Activated naive CD4-positive, alpha-beta T cell treated with anti-CD3 and anti-CD28 coated beads for 36 hours (primary cell): Measurements from ENCODE around the gene ALPL. TPM values are rescaled to one million over a fixed set of nuclear protein-coding genes. Genes with fewer than 3 reads are reported as not detected.

Experiments used
- CTCF ChIA-PET: fragments of 350-600 bp; sonication (Branson Sonifier 250); formaldehyde crosslinking; loops from one replicate; lab custom pipeline; 2021; ENCODE audit warnings: antibody characterized with exemption; lab: Charles Lee
- DNase-seq: peaks from one replicate; pipeline ENCODE4 v3.0.0-alpha.2; 2020
- H3K27ac Mint-ChIP-seq: one replicate; pipeline ENCODE4 v1.8.0; 2021; ENCODE audit warnings: mild to moderate bottlenecking, mixed read lengths
- H3K27me3 Mint-ChIP-seq: one replicate; pipeline ENCODE4 v1.8.0; 2021; ENCODE audit warnings: low read depth, mixed read lengths
- H3K36me3 Mint-ChIP-seq: one replicate; pipeline ENCODE4 v1.8.0; 2021; ENCODE audit warnings: low read depth, mixed read lengths
- H3K4me1 Mint-ChIP-seq: one replicate; pipeline ENCODE4 v1.8.0; 2021; ENCODE audit warnings: low read depth, mixed read lengths
- H3K4me3 Mint-ChIP-seq: one replicate; pipeline ENCODE4 v1.8.0; 2021; ENCODE audit warnings: mild to moderate bottlenecking, moderate library complexity, mixed read lengths
- H3K9me3 Mint-ChIP-seq: one replicate; pipeline ENCODE4 v1.8.0; 2021; ENCODE audit warnings: mixed read lengths
- intact Hi-C: fragments of 100-400 bp; cut with micrococcal nuclease; formaldehyde crosslinking; loops from one replicate; pipeline ENCODE4 v1.15.1; 2023
- total RNA-seq, 2 experiments: library from RNA; stranded (reverse); gene quantifications; one replicate each; pipeline ENCODE4 v1.2.3, GENCODE V29; 2021

Gene ALPL
- total RNA-seq, 2 experiments from 2014 or later: not detected

DNA sequence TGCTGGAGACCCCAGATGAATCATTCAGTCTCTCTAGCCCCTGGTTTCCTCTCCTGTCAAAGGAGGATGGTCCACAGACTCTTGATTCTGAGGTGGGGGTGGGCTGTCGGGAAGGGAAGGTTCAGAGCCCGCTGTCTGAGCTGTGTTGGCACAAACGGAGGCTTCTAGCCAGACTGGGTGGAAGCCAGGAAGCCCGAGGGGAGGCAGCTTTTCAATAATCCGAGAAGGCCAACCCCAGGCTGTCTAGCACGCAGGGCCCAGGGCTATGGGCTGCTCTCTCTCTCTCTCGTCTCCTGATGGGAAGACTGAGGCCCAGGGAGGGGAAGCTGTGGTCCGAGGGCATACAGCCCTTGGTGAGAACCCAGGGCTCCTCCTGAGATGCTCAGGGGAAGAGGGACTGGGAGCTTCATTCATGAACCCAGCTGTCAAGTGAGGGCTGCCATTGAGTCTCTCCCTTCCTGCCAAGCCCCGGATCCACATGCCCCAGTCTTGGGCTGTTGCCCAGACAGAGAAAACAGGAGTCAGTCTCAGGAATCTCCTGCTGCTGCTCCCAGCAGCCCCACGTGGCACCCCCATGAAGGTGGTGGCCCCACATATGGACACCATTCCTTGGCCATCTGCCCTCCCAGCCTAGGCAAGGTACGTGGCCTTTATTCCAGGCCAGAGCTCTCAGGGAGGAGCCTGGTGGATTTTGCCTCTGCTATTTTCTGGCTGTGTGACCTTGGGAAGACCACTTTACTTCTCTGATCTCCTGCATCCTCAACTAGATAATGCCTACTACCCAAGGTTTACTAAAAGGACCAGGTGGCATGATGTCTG is 115.6 kb downstream of the ALPL start:
- DNase-seq: no peak
- Mint-ChIP-seq H3K36me3 (no peaks in the 10 kb centered on the region), H3K27me3 (peaks cover 14% of the 10 kb centered on the region), H3K27ac (no peak overlapping the region), H3K4me1 (peaks cover 4% of the 10 kb centered on the region), H3K4me3 (no peak overlapping the region), H3K9me3 (no peaks in the 10 kb centered on the region)
- CTCF ChIA-PET: no interaction called here
- intact Hi-C loops: no loop called here

GRCh38 chr1:21625390-21626190 is 116.4 kb downstream of the ALPL start:
- Mint-ChIP-seq H3K4me3 (no peak overlapping the region), H3K27me3 (peaks cover 12% of the 10 kb centered on the region), H3K27ac (no peak overlapping the region), H3K4me1 (peaks cover 4% of the 10 kb centered on the region), H3K36me3 (no peaks in the 10 kb centered on the region), H3K9me3 (no peaks in the 10 kb centered on the region)
- no peak for DNase-seq
- intact Hi-C loops: no loop called here
- CTCF ChIA-PET: no interaction called here

GRCh38 chr1:21626921-21627339 is 117.7 kb downstream of the ALPL start:
- no peak for DNase-seq
- peaks cover 2% of the 10 kb centered on the region for H3K4me1 Mint-ChIP-seq
- peaks cover 3% of the 10 kb centered on the region for H3K27me3 Mint-ChIP-seq
- intact Hi-C loops: no loop called here
- H3K9me3 Mint-ChIP-seq: no peaks in the 10 kb centered on the region
- H3K4me3 Mint-ChIP-seq: no peak overlapping the region
- CTCF ChIA-PET: no interaction called here
- H3K36me3 Mint-ChIP-seq: no peaks in the 10 kb centered on the region
- no peak overlapping the region for H3K27ac Mint-ChIP-seq

Other genes with a start within 250 kb of the ALPL start
- gene ECE1, start 219.0 kb upstream of the ALPL start, total RNA-seq: 100 to 1,000 TPM; 160 to 166 TPM
- 1 to 10 TPM; 3.3 to 3.6 TPM for gene NBPF3, start 69.3 kb upstream of the ALPL start, total RNA-seq
- under 1 TPM; 0.15 to 0.41 TPM for gene RAP1GAP, start 159.9 kb downstream of the ALPL start, total RNA-seq